Activated CD8-positive, alpha-beta memory T cell treated with anti-CD3 and anti-CD28 coated beads, Interleukin-2, amount 50 U/mL, for 1 hour (primary cell): ENCODE measurements around the gene GRAP2.
"Not testable (repeated sequence)": the region's sequence is repeated elsewhere in the genome, so short reads cannot be mapped to it uniquely, and the experiment has no call there.

Experiments
- DNase-seq: peaks from one replicate; pipeline ENCODE4 v3.0.0-alpha.2; 2020; ENCODE audit errors: extremely low read depth

The GRAP2 gene

DNA sequence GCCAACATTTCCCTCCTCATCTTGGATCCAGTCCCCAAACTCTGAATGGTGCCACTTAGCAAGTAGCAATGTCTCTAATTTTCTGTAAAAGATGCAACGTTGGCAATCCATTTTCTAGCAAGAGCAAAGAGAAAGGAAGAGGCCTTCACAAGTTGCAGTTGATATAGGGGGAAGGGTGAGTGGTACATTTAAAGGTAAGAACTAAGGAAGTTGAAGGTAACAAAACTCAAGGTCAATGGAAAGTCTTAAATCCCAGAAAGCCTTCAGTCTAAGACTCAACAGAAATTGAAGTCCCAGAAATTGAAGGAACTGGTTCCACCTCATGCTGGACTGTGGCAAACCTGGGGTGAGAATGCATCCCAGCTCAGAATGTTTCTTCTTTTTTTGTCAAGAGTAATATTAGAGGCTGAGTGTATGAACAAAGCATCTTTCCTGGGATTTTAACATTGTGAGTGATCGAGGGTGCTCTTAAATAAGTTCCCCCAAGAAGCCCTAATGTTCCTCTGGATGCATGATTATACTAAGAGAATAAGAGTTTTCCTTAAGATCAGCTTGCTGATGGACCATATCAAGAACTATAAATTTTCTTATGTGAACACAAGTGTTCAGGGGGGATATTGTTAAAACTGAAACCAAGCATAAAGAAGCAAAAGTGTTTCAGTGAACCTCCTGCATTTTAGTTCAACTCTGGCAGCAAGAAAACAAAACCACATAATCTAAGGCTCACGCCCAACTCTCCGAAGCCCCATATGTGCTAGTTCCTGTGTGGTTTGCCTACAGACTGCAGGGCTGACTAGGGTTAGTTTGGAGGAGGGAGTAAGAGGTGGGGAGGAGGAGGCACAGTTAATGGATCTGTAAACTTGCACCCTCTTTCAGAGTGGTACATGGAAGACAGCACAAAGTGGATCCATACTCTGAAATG, at the start of gene GRAP2:
Gene GRAP2, plus strand, starts transcription at position 779 of the 922 bp plus-strand sequence. CDS start 46,023 bp downstream, outside the sequence.
- DNase-seq = peak; percentile 50

DNA sequence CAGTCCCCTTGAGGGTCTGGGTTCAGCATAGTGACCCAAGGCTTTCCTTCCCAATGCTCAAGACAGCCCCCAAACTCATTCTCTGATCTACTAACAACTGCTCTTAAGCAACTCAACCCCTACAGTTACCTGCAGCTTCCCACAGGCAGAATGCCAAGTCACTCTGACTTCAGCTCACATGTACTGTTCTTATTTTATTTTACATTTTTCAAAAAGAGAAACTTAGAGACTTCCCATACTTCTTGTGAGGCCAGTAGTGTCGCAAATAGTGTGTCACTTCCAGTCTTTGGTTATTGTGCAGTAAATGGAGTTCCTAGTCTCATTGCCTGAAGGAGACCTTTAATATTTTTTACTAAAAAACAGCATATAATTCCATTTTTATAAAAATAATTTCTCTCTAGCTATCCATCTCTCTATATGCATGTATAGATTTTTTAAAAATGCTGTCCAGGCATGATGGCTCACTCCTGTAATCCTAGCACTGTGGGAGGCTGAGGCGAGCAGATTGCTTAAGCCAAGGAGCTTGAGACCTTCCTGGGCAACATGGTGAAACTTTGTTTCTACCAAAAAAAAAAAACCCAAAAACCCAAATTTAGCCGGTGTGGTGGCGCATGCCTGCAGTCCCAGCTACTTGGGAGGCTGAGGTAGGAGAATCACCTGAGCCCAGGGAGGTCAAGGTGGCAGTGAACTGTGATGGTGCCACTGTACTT, 49.1 kb upstream of the GRAP2 start:
- no peak for DNase-seq

DNA sequence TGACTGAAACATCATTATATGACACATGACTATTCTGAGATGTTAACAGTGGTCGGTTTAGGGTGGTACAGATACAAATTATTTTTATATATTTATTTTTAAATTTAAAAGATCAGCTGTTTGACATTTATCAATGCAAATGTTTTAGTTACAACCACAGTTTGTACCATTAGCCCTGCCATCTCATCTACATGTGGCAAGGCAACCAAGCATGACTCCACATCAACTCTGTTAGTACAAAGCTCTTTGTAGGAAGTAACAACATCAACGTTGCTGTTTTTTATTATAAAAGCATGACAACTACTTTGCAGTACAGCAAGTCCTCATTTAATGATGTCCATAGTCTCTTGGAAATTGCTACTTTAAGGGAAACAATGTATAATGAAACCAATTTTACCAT, 48.1 kb upstream of the GRAP2 start:
- no peak for DNase-seq

DNA sequence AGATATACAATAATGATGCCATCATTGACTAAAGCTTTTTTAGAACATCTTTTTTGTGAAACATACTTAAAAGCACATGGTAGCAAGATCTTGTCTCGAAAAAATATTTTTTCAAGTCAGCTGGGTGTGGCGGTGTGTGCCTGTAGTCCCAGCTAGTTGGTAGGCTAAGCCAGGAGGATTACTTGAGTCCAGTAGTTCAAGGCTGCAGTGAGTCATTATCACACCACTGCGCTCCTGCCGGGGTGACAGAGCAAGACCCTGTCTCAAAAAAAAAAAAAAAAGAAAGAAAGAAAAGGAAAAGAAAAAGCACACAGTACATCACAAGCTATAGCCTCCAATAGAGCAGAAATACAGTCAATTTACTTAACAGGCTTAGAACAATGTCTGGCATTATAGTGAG, 44.3 kb upstream of the GRAP2 start:
- DNase-seq = no peak

DNA sequence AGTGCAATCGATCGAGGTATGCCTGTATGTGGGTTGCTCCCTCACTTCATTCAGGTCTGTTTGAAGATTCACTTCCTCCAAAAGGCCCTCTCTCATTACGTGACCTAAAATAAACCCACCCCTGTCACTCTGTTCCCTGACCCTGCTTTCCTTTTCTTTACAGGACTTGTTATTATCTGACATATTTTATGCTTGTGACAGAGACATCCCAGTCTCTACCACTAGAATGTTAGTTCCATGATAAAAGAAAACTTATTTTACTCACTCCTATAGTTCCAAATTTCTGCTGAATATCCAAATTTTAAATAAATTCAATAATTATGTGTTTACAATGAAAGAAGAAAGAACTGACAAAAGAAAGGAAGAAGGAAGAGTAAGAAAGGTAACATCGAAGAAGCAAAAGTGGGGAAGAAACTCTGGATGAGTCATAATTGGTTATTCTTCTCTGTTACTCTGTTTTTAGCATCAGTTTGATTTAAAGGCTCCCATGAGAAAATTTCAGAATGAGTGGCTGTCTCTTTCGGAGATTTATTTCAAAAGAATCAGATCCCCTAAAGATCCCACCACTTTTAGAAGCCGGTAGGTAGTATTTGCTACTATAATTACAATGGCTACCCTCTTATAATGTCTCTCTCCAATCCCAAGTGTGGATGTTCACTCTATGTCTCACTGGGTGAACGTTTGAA, 40.8 kb upstream of the GRAP2 start:
- no peak for DNase-seq

DNA sequence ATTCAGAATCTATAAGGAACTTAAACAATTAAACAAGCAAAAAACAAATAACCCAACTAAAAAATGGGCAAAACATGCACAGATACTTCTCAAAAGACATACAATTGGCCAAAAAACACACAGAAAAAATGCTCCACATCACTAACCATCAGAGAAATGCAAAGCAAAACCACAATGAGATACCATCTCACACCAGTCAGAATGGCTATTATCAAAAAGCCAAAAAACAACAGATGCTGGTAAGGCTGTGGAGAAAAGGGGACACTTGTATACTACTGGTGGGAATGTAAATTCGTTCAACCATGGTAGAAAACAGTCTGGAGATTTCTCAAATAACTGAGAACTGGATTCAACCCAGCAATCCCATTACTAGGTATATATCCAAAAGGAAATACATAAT, 32.1 kb upstream of the GRAP2 start:
- no peak for DNase-seq

DNA sequence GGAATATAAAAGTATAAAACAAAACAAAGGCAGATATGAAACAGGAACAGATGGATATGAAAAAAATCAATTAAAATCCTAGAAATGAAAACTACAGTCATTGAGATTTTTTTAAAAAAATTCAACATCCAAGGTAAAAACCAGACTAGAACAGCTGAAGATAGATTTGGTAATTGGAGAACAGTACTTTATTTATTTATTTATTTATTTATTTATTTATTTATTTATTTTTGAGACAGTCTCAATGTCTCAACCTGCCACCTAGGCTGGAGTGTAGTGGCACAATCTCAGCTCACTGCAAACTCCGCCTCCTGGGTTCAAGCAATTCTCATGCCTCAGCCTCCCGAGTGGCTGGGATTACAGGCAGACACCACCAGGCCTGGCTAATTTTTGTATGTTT, 31.1 kb upstream of the GRAP2 start:
- not testable (repeated sequence) for DNase-seq

DNA sequence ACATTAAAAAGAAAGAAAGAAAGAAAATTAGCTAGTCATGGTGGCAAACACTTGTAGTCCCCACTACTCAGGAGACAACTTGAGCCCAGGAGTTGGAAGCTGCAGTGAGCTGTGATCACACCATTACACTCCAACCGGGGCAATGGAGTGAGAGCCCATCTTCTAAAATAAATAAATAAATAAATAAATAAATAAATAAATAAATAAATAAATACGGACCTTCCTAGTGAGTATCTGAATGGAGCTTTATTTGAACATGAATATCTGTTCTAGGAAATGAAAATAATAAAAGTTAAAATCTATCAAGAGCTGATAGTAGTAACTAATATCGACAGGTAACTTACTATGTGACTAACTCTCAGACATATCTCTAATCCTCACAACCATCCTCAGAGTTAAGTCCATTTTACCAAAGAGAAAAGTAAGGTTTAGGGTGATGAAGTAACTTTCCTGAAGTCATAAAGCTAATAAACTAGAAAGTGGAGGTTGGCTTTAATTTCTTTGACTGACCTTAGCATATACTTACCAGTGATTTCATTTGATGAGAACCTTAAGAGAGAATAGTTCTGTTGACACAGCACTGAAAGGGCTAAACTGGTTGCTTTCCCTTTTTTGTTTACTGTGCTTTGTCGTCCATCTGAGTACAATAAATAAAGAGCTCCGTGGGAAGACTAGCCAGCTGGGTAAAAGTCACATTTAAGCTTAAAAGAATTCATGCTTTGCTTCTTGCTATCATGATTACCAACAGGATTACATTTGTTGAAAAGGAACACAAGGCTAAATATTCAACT, 29.7 kb upstream of the GRAP2 start:
- no peak for DNase-seq

DNA sequence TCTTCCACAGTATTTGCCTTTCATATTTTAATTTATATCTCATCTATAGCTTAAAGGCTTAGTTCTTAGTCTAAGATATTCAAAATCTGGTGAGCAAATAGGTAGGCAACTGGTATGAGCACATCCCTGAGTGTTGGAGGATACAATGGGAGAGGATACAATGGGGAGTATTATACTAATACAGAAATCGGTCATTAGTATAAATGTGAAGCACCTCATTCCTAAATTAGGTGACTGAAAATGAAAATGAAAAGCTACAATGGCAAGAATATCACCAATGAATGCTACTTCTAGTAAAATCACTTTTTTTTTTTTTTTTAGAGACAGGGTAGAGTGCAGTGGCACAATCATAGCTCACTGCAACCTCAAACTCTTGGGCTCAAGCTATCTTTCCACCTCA, 28.3 kb upstream of the GRAP2 start:
- DNase-seq = no peak

DNA sequence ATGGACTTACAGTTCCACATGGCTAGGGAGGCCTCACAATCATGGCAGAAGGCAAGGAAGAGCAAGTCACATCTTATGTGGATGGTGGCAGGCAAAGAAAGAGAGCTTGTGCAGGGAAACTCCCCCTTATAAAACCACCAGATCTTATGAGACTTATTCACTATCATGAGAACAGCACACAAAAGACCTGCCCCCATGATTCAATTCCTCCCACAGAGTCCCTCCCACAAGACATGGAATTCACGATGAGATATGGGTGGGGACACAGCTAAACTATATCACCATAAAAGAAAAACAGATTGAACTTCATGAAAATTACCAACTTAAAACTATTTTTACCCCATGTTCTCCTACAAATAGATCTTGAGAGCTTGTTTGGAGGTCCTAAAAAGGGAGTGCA, 26.9 kb upstream of the GRAP2 start:
- no peak for DNase-seq

DNA sequence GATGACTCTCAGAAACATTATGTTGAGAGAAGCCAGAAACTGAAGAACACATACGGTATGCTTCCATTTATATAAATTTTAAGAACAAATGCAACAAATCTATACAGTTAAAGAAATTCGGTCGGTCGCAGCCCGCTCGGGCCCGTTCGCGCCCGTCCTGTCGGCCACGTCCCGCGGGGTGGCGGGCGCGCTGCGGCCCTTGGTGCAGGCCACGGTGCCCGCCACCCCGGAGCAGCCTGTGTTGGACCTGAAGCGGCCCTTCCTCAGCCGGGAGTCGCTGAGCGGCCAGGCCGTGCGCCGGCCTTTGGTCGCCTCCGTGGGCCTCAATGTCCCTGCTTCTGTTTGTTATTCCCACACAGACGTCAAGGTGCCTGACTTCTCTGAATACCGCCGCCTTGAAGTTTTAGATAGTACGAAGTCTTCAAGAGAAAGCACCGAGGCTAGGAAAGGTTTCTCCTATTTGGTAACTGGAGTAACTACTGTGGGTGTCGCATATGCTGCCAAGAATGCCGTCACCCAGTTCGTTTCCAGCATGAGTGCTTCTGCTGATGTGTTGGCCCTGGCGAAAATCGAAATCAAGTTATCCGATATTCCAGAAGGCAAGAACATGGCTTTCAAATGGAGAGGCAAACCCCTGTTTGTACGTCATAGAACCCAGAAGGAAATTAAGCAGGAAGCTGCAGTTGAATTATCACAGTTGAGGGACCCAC, 25.6 kb upstream of the GRAP2 start:
- DNase-seq = not testable (repeated sequence)

DNA sequence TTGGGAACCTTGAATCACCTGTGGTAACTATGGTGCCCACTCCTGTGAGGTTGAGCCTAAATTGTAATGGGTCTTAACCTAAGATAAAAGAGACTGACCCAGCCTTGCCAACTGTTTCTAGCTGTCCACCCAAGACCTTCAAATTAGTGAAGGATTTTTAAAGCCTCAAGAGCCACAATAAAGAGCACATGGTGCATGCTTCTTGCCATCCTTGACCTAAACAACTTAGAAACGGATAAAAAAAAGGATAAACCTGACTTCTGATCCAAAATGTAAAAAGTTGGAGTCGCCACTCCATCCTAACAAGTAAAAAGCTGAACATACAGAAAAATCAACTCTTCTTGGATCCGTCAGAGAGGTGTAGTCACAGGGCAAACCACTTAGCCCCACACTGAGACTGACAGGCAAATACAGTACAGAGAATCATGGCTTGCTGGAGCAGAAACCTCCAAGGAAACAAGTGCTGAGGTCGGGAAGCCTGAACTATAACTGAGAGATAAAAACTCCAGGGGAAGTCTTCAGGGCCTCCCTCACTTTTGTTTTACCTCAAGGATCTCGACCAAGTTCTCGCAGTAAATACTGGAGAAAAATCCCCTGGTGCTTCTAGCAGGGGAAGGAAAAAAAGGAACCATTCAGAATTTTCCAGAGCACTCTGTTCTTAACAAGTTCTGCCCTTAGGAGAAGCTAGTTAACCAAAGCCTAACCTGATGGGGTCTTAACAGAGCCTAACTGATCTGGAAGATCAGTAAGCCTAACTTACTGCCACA, 23.6 kb upstream of the GRAP2 start:
- DNase-seq = no peak

DNA sequence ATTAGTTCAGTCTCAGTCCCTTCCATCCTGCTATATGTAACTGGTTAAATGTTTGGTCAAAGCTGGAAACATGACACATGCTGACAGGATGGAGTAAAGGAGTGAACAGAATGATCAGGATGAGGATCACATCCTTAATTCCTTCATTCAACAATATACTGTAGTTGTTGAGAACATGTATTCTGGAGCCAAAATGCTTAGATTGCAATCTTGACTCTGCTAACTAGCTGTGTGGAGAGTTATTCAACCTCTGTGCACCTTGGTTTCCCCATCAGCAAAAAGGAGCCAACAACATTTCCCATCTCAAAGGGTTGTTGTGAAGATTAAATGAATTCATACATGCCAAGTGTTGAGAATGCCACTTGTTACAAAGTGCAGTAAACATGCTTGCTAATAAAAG, 20.2 kb upstream of the GRAP2 start:
- no peak for DNase-seq

DNA sequence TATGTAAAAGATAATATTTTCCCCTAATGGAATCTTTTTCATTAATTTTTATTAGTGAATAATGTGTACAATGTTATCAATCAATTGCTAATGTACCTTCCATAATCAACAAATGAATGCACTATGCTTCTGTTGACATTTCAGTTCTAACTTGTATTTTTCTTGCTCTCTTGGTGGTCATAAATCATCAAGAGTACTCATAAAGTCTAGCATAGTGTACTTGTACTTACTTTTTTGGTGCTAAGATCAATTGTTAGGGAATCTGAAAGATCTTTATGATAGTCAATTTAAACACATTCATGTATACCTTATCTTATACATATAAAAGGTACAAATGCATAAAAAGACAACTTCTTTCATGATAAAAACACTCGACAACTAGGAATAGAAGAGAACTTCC, 17.8 kb upstream of the GRAP2 start:
- DNase-seq = no peak

DNA sequence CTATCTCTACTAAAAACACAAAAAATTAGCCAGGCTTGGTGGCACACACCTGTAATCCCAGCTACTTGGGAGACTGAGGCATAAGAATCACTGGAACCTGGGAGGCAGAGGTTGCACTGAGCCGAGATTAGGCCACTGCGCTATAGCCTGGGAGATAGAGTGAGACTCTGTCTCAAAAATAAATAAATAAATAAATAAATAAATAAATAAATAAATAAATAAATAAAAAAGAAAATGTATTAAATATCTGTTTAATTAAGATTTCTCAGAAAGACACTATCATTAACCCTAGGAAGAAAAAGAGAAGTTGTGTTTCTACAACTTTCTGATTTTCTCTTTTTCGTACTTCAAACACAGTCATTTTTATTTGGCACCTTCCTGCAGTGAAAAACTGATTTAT, 11.0 kb upstream of the GRAP2 start:
- DNase-seq = not testable (repeated sequence)

DNA sequence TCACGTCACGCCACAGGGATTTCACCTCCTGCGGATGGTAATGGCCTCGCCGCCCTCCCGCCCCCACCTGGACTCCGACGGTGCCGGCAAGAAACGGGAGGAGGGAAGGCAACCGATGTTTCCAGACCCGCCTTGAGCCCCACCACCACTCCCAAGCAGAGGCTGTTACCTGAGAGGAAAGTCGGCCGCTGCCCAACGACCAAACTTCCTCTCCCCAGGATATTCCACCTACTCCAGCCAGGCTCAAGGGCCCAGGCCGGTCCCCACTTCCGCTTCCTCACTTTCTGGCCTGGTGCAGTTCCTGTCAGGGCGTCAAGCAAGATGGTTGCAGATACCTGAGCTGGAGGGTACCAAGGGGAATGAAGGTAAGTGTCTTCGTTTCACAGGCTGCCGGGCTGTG, 7.4 kb upstream of the GRAP2 start, which contains the start of gene ENTHD1:
Gene ENTHD1, minus strand, starts transcription at position 235 of the 400 bp plus-strand sequence. CDS start 6,012 bp downstream, outside the sequence.
- no peak for DNase-seq

DNA sequence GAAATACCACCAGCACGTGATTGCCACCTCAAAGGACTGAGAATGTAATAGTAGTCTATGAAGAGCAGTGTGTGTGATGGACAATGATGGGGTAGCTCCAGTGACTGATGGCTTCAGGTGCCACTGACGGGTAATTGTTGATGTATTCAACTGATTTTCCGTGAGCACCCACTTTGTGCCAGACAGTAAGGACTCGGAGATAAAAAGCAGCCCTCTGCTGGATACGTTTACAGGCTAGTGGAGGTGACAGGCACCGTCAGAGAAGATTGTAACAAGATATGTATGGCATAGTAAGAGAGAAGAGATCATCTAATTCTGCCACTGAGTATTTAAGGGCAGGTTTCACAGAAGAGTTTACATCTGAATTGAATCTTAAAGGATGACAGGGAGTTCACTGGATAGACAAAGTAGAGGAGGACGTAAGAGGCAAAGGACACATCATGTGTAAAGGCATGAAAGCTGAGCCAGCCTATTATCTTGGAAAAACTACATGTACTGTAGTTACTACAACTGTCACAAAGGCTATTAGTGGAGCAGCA, 6.3 kb upstream of the GRAP2 start:
- DNase-seq = no peak

DNA sequence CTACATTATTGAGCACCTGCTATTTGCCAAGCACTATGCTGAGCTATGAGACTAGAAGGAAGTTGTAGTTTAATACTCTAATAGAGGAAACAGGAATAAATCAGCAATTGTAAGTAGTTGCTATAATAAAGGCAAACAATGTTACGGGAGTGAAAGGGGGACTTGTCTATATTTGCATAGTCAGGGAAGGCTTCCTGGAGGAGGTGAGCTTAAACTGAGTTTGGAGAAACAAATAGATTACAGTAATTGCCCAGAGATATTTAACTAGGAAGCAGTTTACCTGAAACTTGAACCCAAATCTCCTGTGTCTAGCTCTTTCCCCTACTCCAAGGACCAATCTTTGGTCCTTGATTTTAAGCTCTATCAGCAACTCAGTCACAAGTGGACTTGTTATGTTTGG, 5.2 kb upstream of the GRAP2 start:
- no peak for DNase-seq

DNA sequence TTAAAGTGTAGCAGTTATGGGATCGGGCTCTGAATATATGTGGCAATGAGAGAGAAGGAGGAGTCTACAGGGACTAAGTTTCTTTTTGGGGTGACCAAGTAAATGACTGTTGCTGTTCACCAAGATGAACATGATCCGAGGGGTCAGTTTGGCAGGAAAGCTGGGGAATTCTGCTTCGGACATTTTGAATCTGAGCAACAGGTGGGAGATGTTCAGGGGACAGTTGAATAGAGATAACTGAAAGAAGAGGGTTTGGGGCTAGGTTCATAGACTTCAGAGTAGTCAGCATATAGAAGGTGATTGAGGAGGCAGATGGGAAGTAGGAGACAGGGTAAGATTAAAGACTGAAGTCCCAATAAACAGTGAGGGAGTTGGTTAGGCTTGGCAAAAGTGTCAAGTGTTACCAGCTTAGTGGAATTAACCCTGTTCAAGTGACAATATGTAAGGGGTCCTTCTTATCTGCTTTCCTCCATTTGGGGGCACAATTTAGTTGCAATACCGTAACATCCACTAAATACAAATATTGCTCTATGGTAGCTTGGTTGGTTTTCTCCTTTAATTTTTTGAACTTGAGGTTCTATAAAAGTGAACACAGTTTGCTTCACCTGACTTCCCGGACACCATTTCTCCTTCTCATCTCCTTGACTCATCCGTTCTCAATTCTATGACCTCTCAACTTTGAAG, 4.4 kb upstream of the GRAP2 start:
- DNase-seq = no peak
